Measurements from ENCODE around the gene SMLR1.

GRCh38 chr6:130836055-130836640, 8.9 kb downstream of the SMLR1 start:
- TF ChIP-seq CTCF (conservative IDR thresholded peaks at IDR 0.05; ENCODE audit: low read depth, low read length) (no peak), EZH2 (IDR thresholded peaks at IDR 0.05; ENCODE audit: low read length, unreplicated experiment) (no peak)

Data from PC-3 (cell line).